GM12801 (cell line): ENCODE data around the gene UROC1.

Experiments
- TF ChIP-seq, protein P1 (sequence below): IDR thresholded peaks from one replicate; pipeline ENCODE4 v1.5.1; 2011; ENCODE audit warnings: control low read depth; ENCODE audit not compliant: insufficient read length; ENCODE audit errors: extremely low read depth

UROC1 gene

DNA sequence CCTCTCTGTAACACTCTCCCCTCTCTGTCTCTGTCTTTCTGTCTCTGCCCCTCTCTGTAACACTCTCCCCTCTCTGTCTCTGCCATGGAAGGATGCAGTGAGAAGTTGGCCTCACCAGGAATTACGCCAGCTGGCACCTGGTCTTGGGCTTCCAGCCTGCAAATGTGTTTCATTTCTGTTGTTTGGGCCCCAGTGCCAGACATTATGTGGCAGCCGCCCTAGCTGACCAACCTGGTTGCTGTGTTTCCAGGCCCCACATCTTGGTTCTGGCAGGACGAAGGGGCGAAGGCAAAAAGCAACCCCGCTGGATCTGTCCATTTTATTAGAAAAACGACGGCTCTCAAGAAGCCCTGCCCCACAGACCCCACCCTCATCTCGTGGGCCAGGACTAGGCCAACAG, 36.7 kb downstream of the UROC1 start:
- TF ChIP-seq, protein P1, sequence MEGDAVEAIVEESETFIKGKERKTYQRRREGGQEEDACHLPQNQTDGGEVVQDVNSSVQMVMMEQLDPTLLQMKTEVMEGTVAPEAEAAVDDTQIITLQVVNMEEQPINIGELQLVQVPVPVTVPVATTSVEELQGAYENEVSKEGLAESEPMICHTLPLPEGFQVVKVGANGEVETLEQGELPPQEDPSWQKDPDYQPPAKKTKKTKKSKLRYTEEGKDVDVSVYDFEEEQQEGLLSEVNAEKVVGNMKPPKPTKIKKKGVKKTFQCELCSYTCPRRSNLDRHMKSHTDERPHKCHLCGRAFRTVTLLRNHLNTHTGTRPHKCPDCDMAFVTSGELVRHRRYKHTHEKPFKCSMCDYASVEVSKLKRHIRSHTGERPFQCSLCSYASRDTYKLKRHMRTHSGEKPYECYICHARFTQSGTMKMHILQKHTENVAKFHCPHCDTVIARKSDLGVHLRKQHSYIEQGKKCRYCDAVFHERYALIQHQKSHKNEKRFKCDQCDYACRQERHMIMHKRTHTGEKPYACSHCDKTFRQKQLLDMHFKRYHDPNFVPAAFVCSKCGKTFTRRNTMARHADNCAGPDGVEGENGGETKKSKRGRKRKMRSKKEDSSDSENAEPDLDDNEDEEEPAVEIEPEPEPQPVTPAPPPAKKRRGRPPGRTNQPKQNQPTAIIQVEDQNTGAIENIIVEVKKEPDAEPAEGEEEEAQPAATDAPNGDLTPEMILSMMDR, result no peak

GRCh38 chr3:126480206-126480605, 37.4 kb downstream of the UROC1 start:
- TF ChIP-seq, protein P1, result no peak

- TF ChIP-seq, protein P1, result no peak
Measured at GRCh38 chr3:126479642-126480041, 37.9 kb downstream of the UROC1 start.

DNA sequence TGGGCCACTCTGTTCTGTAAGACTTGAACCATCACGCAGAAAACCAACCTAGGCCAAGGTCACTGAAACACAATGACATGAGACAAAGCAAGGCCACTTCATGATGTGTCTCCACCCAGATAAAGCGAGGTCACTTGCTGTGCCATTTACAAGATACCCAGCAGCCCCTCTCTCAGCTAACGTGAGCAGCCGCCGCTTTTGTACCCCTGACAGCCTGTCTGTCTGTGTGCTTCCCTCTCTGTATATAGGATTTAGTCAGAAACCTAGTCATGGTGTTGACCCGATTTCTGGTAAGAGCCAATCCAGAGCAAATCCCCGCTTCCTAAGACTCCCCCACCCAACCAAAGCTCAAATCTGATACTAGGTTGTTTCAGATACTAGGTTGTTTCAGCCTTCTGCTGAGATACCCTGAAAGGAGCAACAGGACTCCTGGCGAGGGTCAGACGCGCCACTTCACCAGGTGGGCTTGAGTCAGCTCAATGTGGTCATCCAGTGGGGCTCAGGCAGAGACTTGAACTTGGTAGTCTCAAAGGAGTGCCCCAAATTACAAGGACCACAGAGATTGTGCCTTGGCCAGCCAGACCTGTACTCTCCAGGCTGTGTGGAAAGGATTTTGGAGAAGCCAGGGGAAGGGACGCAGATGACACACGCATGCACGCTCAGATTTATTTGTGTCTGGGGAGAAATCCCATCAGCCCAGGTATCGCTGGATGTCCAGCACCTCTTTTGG, 38.8 kb downstream of the UROC1 start:
- TF ChIP-seq, protein P1, result no peak

- TF ChIP-seq, protein P1, result no peak
Measured at GRCh38 chr3:126477061-126477380, 40.6 kb downstream of the UROC1 start.

- TF ChIP-seq, protein P1, result no peak
Measured at GRCh38 chr3:126476166-126477060, 41.2 kb downstream of the UROC1 start.

DNA sequence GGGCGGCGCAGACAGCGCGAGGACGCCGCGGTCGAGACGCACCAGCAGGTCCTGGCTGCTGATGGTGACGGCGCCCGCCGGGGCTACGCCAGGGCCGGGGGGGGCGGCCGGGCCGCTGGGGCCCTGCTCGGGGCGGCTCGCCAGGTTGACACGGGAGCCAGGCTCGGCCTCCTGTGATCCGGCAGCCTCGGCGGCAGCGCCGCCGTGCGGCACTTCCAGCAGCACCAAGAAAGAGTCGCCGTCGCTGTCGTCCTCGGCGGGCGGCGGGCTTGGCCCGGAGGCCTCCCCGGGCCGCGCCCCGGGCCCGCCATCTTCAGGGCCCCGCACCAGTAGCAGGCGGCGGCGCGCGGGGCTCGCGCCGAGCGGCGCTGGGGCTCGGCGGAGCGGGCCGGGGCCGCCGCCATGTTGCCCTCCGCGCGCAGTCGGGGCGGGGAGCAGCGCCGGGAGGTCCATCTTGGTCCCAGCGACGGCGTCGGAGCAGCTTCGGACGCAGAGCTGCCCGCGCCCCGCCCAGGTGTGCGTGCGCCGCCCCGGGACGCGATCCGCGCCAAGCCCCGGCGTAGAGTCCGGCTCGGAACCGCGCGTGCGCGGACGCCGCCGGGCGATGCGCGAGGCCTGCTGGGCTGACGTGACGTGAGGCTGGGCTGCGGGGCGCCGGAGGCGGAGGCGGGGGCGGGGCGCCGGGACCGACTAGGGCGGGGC, 42.0 kb downstream of the UROC1 start, which contains the start of gene ZXDC:
Gene ZXDC, minus strand, starts transcription at position 479 of the 702 bp plus-strand sequence. Its CDS starts 26 bp downstream, at position 453.
- TF ChIP-seq, protein P1, result no peak
